HUES6 (cell line): Measurements from ENCODE around the gene CINP.
"Not testable (repeated sequence)": the region's sequence is repeated elsewhere in the genome, so short reads cannot be mapped to it uniquely, and the experiment has no call there.

ENCODE experiments used
- H3K27ac ChIP-seq: 2 replicates; pipeline ENCODE4 v1.7.0; 2013; ENCODE audit warnings: low read depth, mild to moderate bottlenecking, low read length, inconsistent platforms
- H3K27me3 ChIP-seq: 2 replicates; pipeline ENCODE4 v1.6.1; 2013; ENCODE audit warnings: low read length; ENCODE audit not compliant: control insufficient read depth, insufficient read depth
- H3K36me3 ChIP-seq: 2 replicates; pipeline ENCODE4 v1.6.1; 2013; ENCODE audit warnings: low read length; ENCODE audit not compliant: control insufficient read depth, insufficient read depth
- H3K4me1 ChIP-seq: 2 replicates; pipeline ENCODE4 v1.6.1; 2013; ENCODE audit warnings: low read length; ENCODE audit not compliant: control insufficient read depth, insufficient read depth
- H3K4me3 ChIP-seq: 2 replicates; pipeline ENCODE4 v1.5.1; 2013; ENCODE audit warnings: low read depth, low read length
- H3K9ac ChIP-seq: one replicate; pipeline ENCODE4 v1.6.1; 2013; ENCODE audit warnings: mild to moderate bottlenecking, low read length
- H3K9me3 ChIP-seq: 2 replicates; pipeline ENCODE4 v1.6.1; 2013; ENCODE audit warnings: low read depth, low read length; ENCODE audit not compliant: control insufficient read depth, insufficient read depth

Gene CINP

GRCh38 chr14:102338724-102339123 lies 24.0 kb downstream of the CINP start:
- no peaks in the 10 kb centered on the region for H3K9me3 ChIP-seq
- H3K27me3 ChIP-seq, result no peaks in the 10 kb centered on the region
- H3K36me3 ChIP-seq, result peaks cover 72% of the 10 kb centered on the region
- H3K4me1 ChIP-seq, result no peaks in the 10 kb centered on the region
- no peak overlapping the region for H3K9ac ChIP-seq
- H3K27ac ChIP-seq, result no peak overlapping the region
- no peak overlapping the region for H3K4me3 ChIP-seq

GRCh38 chr14:102335163-102335562 lies 27.5 kb downstream of the CINP start:
- no peaks in the 10 kb centered on the region for H3K9me3 ChIP-seq
- no peak overlapping the region for H3K4me3 ChIP-seq
- H3K27me3 ChIP-seq, result no peaks in the 10 kb centered on the region
- H3K27ac ChIP-seq, result no peak overlapping the region
- no peaks in the 10 kb centered on the region for H3K4me1 ChIP-seq
- H3K9ac ChIP-seq, result no peak overlapping the region
- H3K36me3 ChIP-seq, result peaks cover 63% of the 10 kb centered on the region

- no peak overlapping the region for H3K27ac ChIP-seq
- no peaks in the 10 kb centered on the region for H3K4me1 ChIP-seq
- H3K36me3 ChIP-seq, result peaks cover 57% of the 10 kb centered on the region
- no peaks in the 10 kb centered on the region for H3K27me3 ChIP-seq
- no peak overlapping the region for H3K9ac ChIP-seq
- H3K4me3 ChIP-seq, result no peak overlapping the region
- no peaks in the 10 kb centered on the region for H3K9me3 ChIP-seq
These were observed 28.6 kb downstream of the CINP start for GRCh38 chr14:102333795-102334705.

- H3K9ac ChIP-seq, result no peak overlapping the region
These were observed 29.3 kb downstream of the CINP start for GRCh38 chr14:102333390-102333789.

GRCh38 chr14:102330806-102331205 lies 31.9 kb downstream of the CINP start:
- H3K4me3 ChIP-seq, result no peak overlapping the region
- H3K36me3 ChIP-seq, result peaks cover 43% of the 10 kb centered on the region
- H3K9me3 ChIP-seq, result no peaks in the 10 kb centered on the region
- H3K27ac ChIP-seq, result no peak overlapping the region
- H3K4me1 ChIP-seq, result no peaks in the 10 kb centered on the region
- no peaks in the 10 kb centered on the region for H3K27me3 ChIP-seq
- no peak overlapping the region for H3K9ac ChIP-seq

More at GRCh38 chr14:102333390-102333789, 29.3 kb downstream of the CINP start:
- Histone ChIP-seq H3K9me3 (no peaks in the 10 kb centered on the region), H3K4me3 (no peak overlapping the region), H3K36me3 (peaks cover 56% of the 10 kb centered on the region), H3K27ac (no peak overlapping the region), H3K27me3 (no peaks in the 10 kb centered on the region), H3K4me1 (no peaks in the 10 kb centered on the region)

GRCh38 chr14:102329381-102329780 lies 33.3 kb downstream of the CINP start:
- not testable (repeated sequence) for H3K9ac ChIP-seq, H3K27ac ChIP-seq, H3K4me1 ChIP-seq, H3K9me3 ChIP-seq, H3K27me3 ChIP-seq, H3K4me3 ChIP-seq
- H3K36me3 ChIP-seq, result peaks cover 34% of the 10 kb centered on the region

GRCh38 chr14:102326583-102326982 lies 36.1 kb downstream of the CINP start:
- no peaks in the 10 kb centered on the region for H3K4me1 ChIP-seq
- peaks cover 22% of the 10 kb centered on the region for H3K36me3 ChIP-seq
- no peaks in the 10 kb centered on the region for H3K9me3 ChIP-seq
- H3K9ac ChIP-seq, result no peak overlapping the region
- H3K27ac ChIP-seq, result no peak overlapping the region
- no peaks in the 10 kb centered on the region for H3K27me3 ChIP-seq
- no peak overlapping the region for H3K4me3 ChIP-seq

GRCh38 chr14:102325791-102326345 lies 36.8 kb downstream of the CINP start:
- H3K9ac ChIP-seq, result no peak overlapping the region
- no peaks in the 10 kb centered on the region for H3K27me3 ChIP-seq
- H3K36me3 ChIP-seq, result peaks cover 20% of the 10 kb centered on the region
- H3K4me1 ChIP-seq, result no peaks in the 10 kb centered on the region
- H3K9me3 ChIP-seq, result no peaks in the 10 kb centered on the region
- H3K4me3 ChIP-seq, result no peak overlapping the region
- no peak overlapping the region for H3K27ac ChIP-seq

- no peak overlapping the region for H3K9ac ChIP-seq
- H3K4me1 ChIP-seq, result peaks cover 12% of the 10 kb centered on the region
- no peaks in the 10 kb centered on the region for H3K27me3 ChIP-seq
- no peaks in the 10 kb centered on the region for H3K9me3 ChIP-seq
- H3K27ac ChIP-seq, result no peak overlapping the region
- peaks cover 15% of the 10 kb centered on the region for H3K36me3 ChIP-seq
- no peak overlapping the region for H3K4me3 ChIP-seq
These were observed 39.6 kb downstream of the CINP start for GRCh38 chr14:102323102-102323501.

GRCh38 chr14:102321456-102322422 lies 41.0 kb downstream of the CINP start:
- H3K4me1 ChIP-seq, result peaks cover 19% of the 10 kb centered on the region

More at GRCh38 chr14:102321456-102322422, 41.0 kb downstream of the CINP start:
- H3K36me3 ChIP-seq, result peaks cover 10% of the 10 kb centered on the region; the same call in 1 of the 2 replicates
- H3K27ac ChIP-seq, result no peak overlapping the region
- H3K9me3 ChIP-seq, result no peaks in the 10 kb centered on the region
- H3K4me3 ChIP-seq, result no peak overlapping the region
- H3K9ac ChIP-seq, result no peak overlapping the region
- no peaks in the 10 kb centered on the region for H3K27me3 ChIP-seq
